Measurements from ENCODE around the gene CAV2.

The CAV2 gene

DNA sequence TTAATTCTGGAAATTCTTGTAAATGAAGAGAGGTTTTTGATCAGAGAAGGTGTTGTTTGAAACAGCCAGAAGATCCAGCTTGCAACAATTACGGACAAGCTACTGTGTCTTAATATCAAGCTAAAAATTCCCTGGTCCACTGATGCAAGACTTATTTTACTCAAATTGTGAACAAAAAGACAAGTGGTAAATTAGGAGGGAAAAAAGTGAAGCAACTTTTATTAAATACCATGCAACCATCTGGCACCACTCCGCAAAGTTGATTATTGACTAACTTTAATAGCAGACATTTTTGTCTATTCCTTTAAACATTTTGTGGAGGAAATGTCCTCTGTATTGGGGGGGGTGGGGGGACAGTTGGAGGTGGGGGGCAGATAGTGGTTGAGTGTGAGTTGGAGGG lies 5.1 kb upstream of the CAV2 start:
- no peaks in the 10 kb centered on the region for H3K36me3 ChIP-seq (ENCODE audit: control insufficient read depth, low read length)

DNA sequence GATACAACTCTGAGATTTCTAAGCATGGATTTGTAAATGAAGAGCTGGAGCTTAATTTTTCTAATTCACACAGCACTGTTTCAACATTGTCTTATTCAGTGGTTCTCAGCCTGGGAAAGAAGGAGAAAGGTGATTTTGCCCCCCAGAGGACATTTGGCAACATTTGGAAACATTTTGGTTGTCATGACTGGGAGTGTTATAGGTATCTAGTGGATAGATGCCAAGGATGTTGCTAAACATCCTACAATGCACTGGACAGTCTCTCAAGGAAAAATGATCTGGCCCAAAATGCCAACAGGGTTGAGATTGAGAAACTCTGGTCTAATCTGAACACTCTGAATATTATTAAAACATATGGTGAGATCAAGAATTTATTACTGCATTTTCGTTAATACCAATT lies 3.8 kb upstream of the CAV2 start:
- Histone ChIP-seq H3K79me2 (ENCODE audit: control insufficient read depth, low read length) (no peaks in the 10 kb centered on the region), H4K20me1 (ENCODE audit: control insufficient read depth, insufficient read depth, low read depth, low read length) (no peaks in the 10 kb centered on the region), H3K27me3 (ENCODE audit: control insufficient read depth, low read length) (peaks cover 6% of the 10 kb centered on the region; the same call in 1 of the 2 replicates), H3K4me1 (ENCODE audit: control insufficient read depth, low read length) (no peaks in the 10 kb centered on the region), H3F3A (ENCODE audit: control insufficient read depth, insufficient read depth) (no peaks in the 10 kb centered on the region), H3K9me3 (ENCODE audit: control insufficient read depth, insufficient read depth, low read length) (0 out of 2 replicates have a peak, but pooled peaks cover 6% of the 10 kb centered on the region), H3K4me3 (ENCODE audit: low read length) (no peak overlapping the region), H3K9me2 (replicated peaks; ENCODE audit: control insufficient read depth, low read length) (no peaks in the 10 kb centered on the region), H3K4me2 (ENCODE audit: low read length) (no peak overlapping the region), H3K27ac (ENCODE audit: low read depth, low read length) (no peak overlapping the region), H3K36me3 (ENCODE audit: control insufficient read depth, low read length) (no peaks in the 10 kb centered on the region)
- TF ChIP-seq EZH2phosphoT487 (IDR thresholded peaks at IDR 0.05; ENCODE audit: borderline replicate concordance, low read length), result no peak
- TF ChIP-seq, protein P1, sequence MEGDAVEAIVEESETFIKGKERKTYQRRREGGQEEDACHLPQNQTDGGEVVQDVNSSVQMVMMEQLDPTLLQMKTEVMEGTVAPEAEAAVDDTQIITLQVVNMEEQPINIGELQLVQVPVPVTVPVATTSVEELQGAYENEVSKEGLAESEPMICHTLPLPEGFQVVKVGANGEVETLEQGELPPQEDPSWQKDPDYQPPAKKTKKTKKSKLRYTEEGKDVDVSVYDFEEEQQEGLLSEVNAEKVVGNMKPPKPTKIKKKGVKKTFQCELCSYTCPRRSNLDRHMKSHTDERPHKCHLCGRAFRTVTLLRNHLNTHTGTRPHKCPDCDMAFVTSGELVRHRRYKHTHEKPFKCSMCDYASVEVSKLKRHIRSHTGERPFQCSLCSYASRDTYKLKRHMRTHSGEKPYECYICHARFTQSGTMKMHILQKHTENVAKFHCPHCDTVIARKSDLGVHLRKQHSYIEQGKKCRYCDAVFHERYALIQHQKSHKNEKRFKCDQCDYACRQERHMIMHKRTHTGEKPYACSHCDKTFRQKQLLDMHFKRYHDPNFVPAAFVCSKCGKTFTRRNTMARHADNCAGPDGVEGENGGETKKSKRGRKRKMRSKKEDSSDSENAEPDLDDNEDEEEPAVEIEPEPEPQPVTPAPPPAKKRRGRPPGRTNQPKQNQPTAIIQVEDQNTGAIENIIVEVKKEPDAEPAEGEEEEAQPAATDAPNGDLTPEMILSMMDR (IDR thresholded peaks at IDR 0.05; ENCODE audit: low read depth, low read length, poor library complexity, severe bottlenecking), result no peak

More for the DNA sequence above, 5.1 kb upstream of the CAV2 start:
- Histone ChIP-seq H3K79me2 (ENCODE audit: control insufficient read depth, low read length) (no peaks in the 10 kb centered on the region), H3K9me3 (ENCODE audit: control insufficient read depth, insufficient read depth, low read length) (no peaks in the 10 kb centered on the region), H3K9me2 (replicated peaks; ENCODE audit: control insufficient read depth, low read length) (no peaks in the 10 kb centered on the region), H3K4me2 (ENCODE audit: low read length) (no peak overlapping the region), H3K4me1 (ENCODE audit: control insufficient read depth, low read length) (no peaks in the 10 kb centered on the region), H3K27me3 (ENCODE audit: control insufficient read depth, low read length) (no peaks in the 10 kb centered on the region), H3F3A (ENCODE audit: control insufficient read depth, insufficient read depth) (no peaks in the 10 kb centered on the region), H4K20me1 (ENCODE audit: control insufficient read depth, insufficient read depth, low read depth, low read length) (no peaks in the 10 kb centered on the region), H3K27ac (ENCODE audit: low read depth, low read length) (no peak overlapping the region), H3K4me3 (ENCODE audit: low read length) (no peak overlapping the region)
- TF ChIP-seq, protein P1 (IDR thresholded peaks at IDR 0.05; ENCODE audit: low read depth, low read length, poor library complexity, severe bottlenecking), result no peak
- no peak for TF ChIP-seq EZH2phosphoT487 (IDR thresholded peaks at IDR 0.05; ENCODE audit: borderline replicate concordance, low read length)

DNA sequence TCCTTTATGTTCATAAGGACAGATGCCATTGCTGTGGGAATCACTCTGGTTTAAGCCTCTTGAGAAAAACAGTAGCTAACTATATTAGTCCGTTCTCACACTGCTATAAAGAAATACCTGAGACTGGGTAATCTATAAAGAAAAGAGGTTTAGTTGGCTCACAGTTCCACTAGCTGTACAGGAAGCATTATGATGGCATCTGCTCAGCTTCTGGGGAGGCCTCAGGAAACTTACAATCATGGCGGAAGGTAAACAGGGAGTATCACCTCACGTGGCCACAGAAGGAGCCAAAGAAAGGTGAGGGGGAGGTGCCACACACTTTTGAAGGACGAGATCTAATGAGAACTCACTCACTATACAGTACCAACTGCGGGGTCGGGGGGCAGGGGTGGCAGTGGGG lies 2.9 kb upstream of the CAV2 start:
- Histone ChIP-seq H3K4me2 (ENCODE audit: low read length) (no peak overlapping the region), H3K9me2 (replicated peaks; ENCODE audit: control insufficient read depth, low read length) (no peaks in the 10 kb centered on the region), H3K27ac (ENCODE audit: low read depth, low read length) (no peak overlapping the region), H4K20me1 (ENCODE audit: control insufficient read depth, insufficient read depth, low read depth, low read length) (no peaks in the 10 kb centered on the region), H3K27me3 (ENCODE audit: control insufficient read depth, low read length) (peaks cover 9% of the 10 kb centered on the region; the same call in 1 of the 2 replicates), H3K9me3 (ENCODE audit: control insufficient read depth, insufficient read depth, low read length) (0 out of 2 replicates have a peak, but pooled peaks cover 6% of the 10 kb centered on the region), H3K4me1 (ENCODE audit: control insufficient read depth, low read length) (no peaks in the 10 kb centered on the region), H3K36me3 (ENCODE audit: control insufficient read depth, low read length) (no peaks in the 10 kb centered on the region), H3K4me3 (ENCODE audit: low read length) (no peak overlapping the region), H3K79me2 (ENCODE audit: control insufficient read depth, low read length) (no peaks in the 10 kb centered on the region), H3F3A (ENCODE audit: control insufficient read depth, insufficient read depth) (no peaks in the 10 kb centered on the region)
- TF ChIP-seq, protein P1 (IDR thresholded peaks at IDR 0.05; ENCODE audit: low read depth, low read length, poor library complexity, severe bottlenecking), result no peak
- TF ChIP-seq EZH2phosphoT487 (IDR thresholded peaks at IDR 0.05; ENCODE audit: borderline replicate concordance, low read length), result no peak

All from DOHH2 (cell line).